ENCODE results near the gene SLC35F6. TPM values are rescaled to one million over a fixed set of nuclear protein-coding genes. Genes with fewer than 3 reads are reported as not detected.

SLC35F6 gene
- total RNA-seq, 1 donor from 2014 or later = 49.3 TPM

- Histone ChIP-seq H3K4me3 (no peak overlapping the region), H3K27me3 (ENCODE audit: low read depth) (no peaks in the 10 kb centered on the region), H3K4me1 (peaks cover 13% of the 10 kb centered on the region), H3K9me3 (no peaks in the 10 kb centered on the region), H3K36me3 (no peaks in the 10 kb centered on the region), H3K27ac (no peak overlapping the region)
- intact Hi-C loops (cut with DNase I) = no loop called here
- TF ChIP-seq CTCF (IDR thresholded peaks at IDR 0.05) = no peak
- ATAC-seq (no peak), DNase-seq (no peak)
Measured at GRCh38 chr2:26754539-26754938, 9.5 kb upstream of the SLC35F6 start.

- no peak for TF ChIP-seq CTCF (IDR thresholded peaks at IDR 0.05)
- no peaks in the 10 kb centered on the region for H3K27me3 ChIP-seq (ENCODE audit: low read depth)
- intact Hi-C loops (cut with DNase I) = no loop called here
- H3K4me3 ChIP-seq = no peak overlapping the region
- no peak overlapping the region for H3K27ac ChIP-seq
- no peaks in the 10 kb centered on the region for H3K36me3 ChIP-seq
- ATAC-seq (no peak), DNase-seq (no peak)
- no peaks in the 10 kb centered on the region for H3K9me3 ChIP-seq
- H3K4me1 ChIP-seq = peaks cover 13% of the 10 kb centered on the region
Measured at GRCh38 chr2:26754972-26755670, 9.0 kb upstream of the SLC35F6 start.

- TF ChIP-seq CTCF (IDR thresholded peaks at IDR 0.05) = no peak
- no peaks in the 10 kb centered on the region for H3K9me3 ChIP-seq
- H3K27me3 ChIP-seq (ENCODE audit: low read depth) = no peaks in the 10 kb centered on the region
- H3K4me3 ChIP-seq = no peak overlapping the region
- intact Hi-C loops (cut with DNase I) = no loop called here
- no peak for DNase-seq
- ATAC-seq = peak; percentile 52 to 64
- H3K27ac ChIP-seq = no peak overlapping the region
- no peaks in the 10 kb centered on the region for H3K36me3 ChIP-seq
- peaks cover 13% of the 10 kb centered on the region for H3K4me1 ChIP-seq
Measured at GRCh38 chr2:26756337-26756736, 7.7 kb upstream of the SLC35F6 start.

- intact Hi-C loops (cut with DNase I) = no loop called here
- peak overlapping the region; percentile 56 for H3K27ac ChIP-seq
Measured at GRCh38 chr2:26757873-26758789, 6.0 kb upstream of the SLC35F6 start.

More at GRCh38 chr2:26757873-26758789, 6.0 kb upstream of the SLC35F6 start:
- no peaks in the 10 kb centered on the region for H3K9me3 ChIP-seq
- H3K36me3 ChIP-seq = no peaks in the 10 kb centered on the region
- no peaks in the 10 kb centered on the region for H3K27me3 ChIP-seq (ENCODE audit: low read depth)
- peaks cover 13% of the 10 kb centered on the region for H3K4me1 ChIP-seq
- DNase-seq = no peak
- no peak overlapping the region for H3K4me3 ChIP-seq
- TF ChIP-seq CTCF (IDR thresholded peaks at IDR 0.05) = no peak
- ATAC-seq = peak; percentile 35 to 58

Data from lower lobe of right lung (tissue), 2 donors.